ENCODE data around the gene WIPF3. TPM values are rescaled to one million over a fixed set of nuclear protein-coding genes. Genes with fewer than 3 reads are reported as not detected.

The WIPF3 gene
- total and polyA plus RNA-seq, 2 experiments from 2014 or later, result 1.4 to 2.8 TPM

GRCh38 chr7:29921404-29922010 lies 115.2 kb downstream of the WIPF3 start:
- Histone ChIP-seq H3K4me1 (ENCODE audit: low read depth) (no peaks in the 10 kb centered on the region), H3K27me3 (no peaks in the 10 kb centered on the region), H3K9me3 (ENCODE audit: low read depth) (no peaks in the 10 kb centered on the region), H3K36me3 (peaks cover 8% of the 10 kb centered on the region), H3K27ac (no peak overlapping the region), H3K4me3 (no peak overlapping the region)
- DNase-seq (ENCODE audit: low read depth in 1 of 2, low spot score in 1 of 2), result peak; percentile 68 to 75
- TF ChIP-seq CTCF (IDR thresholded peaks at IDR 0.05; ENCODE audit: low read depth, low read length), result peak; percentile 91

- H3K27ac ChIP-seq, result no peak overlapping the region
- no peaks in the 10 kb centered on the region for H3K9me3 ChIP-seq (ENCODE audit: low read depth)
- peaks cover 8% of the 10 kb centered on the region for H3K36me3 ChIP-seq
- no peak overlapping the region for H3K4me3 ChIP-seq
- no peak for TF ChIP-seq CTCF (IDR thresholded peaks at IDR 0.05; ENCODE audit: low read depth, low read length)
- H3K27me3 ChIP-seq, result no peaks in the 10 kb centered on the region
- DNase-seq (ENCODE audit: low read depth in 1 of 2, low spot score in 1 of 2), result no peak
- no peaks in the 10 kb centered on the region for H3K4me1 ChIP-seq (ENCODE audit: low read depth)
Observed at GRCh38 chr7:29922921-29923700, 116.8 kb downstream of the WIPF3 start.

- H3K4me3 ChIP-seq, result no peak overlapping the region
- no peaks in the 10 kb centered on the region for H3K4me1 ChIP-seq (ENCODE audit: low read depth)
- peaks cover 8% of the 10 kb centered on the region for H3K36me3 ChIP-seq
- H3K9me3 ChIP-seq (ENCODE audit: low read depth), result no peaks in the 10 kb centered on the region
- H3K27ac ChIP-seq, result no peak overlapping the region
- no peak for TF ChIP-seq CTCF (IDR thresholded peaks at IDR 0.05; ENCODE audit: low read depth, low read length)
- DNase-seq (ENCODE audit: low read depth in 1 of 2, low spot score in 1 of 2), result peak in 1 of 2 donors; percentile 25
- no peaks in the 10 kb centered on the region for H3K27me3 ChIP-seq
Observed at GRCh38 chr7:29924006-29924405, 117.7 kb downstream of the WIPF3 start.

GRCh38 chr7:29924684-29925083 lies 118.4 kb downstream of the WIPF3 start:
- H3K27ac ChIP-seq, result no peak overlapping the region
- no peak overlapping the region for H3K4me3 ChIP-seq
- no peak for DNase-seq (ENCODE audit: low read depth in 1 of 2, low spot score in 1 of 2)
- H3K36me3 ChIP-seq, result peaks cover 8% of the 10 kb centered on the region
- H3K9me3 ChIP-seq (ENCODE audit: low read depth), result no peaks in the 10 kb centered on the region
- no peaks in the 10 kb centered on the region for H3K27me3 ChIP-seq
- no peak for TF ChIP-seq CTCF (IDR thresholded peaks at IDR 0.05; ENCODE audit: low read depth, low read length)
- H3K4me1 ChIP-seq (ENCODE audit: low read depth), result no peaks in the 10 kb centered on the region

GRCh38 chr7:29926216-29926615 lies 119.9 kb downstream of the WIPF3 start:
- H3K27ac ChIP-seq, result no peak overlapping the region
- no peak for TF ChIP-seq CTCF (IDR thresholded peaks at IDR 0.05; ENCODE audit: low read depth, low read length)
- H3K36me3 ChIP-seq, result peaks cover 8% of the 10 kb centered on the region
- no peaks in the 10 kb centered on the region for H3K4me1 ChIP-seq (ENCODE audit: low read depth)
- no peaks in the 10 kb centered on the region for H3K9me3 ChIP-seq (ENCODE audit: low read depth)
- no peaks in the 10 kb centered on the region for H3K27me3 ChIP-seq
- no peak for DNase-seq (ENCODE audit: low read depth in 1 of 2, low spot score in 1 of 2)
- no peak overlapping the region for H3K4me3 ChIP-seq
